Activated CD8-positive, alpha-beta T cell treated with anti-CD3 and anti-CD28 coated beads for 36 hours (primary cell): ENCODE measurements around the gene TXNRD3. TPM values are rescaled to one million over a fixed set of nuclear protein-coding genes. Genes with fewer than 3 reads are reported as not detected.

Experiments used
- ATAC-seq: fragments of 200-7000 bp; cut with Tn5 transposase; one replicate; pipeline ENCODE4 v1.10.0; 2021; ENCODE audit warnings: mild to moderate bottlenecking, moderate library complexity
- CTCF ChIA-PET: fragments of 350-600 bp; sonication (Branson Sonifier 250); formaldehyde crosslinking; loops from one replicate; lab custom pipeline; 2021; ENCODE audit warnings: antibody characterized with exemption; lab: Charles Lee
- POLR2A ChIA-PET: fragments of 350-600 bp; sonication (Branson Sonifier 250); formaldehyde crosslinking; loops from one replicate; lab custom pipeline; 2021; ENCODE audit warnings: antibody characterized with exemption; lab: Charles Lee
- DNase-seq: peaks from one replicate; pipeline ENCODE4 v3.0.0-alpha.2; 2020
- H3K27ac Mint-ChIP-seq: one replicate; pipeline ENCODE4 v1.8.0; 2021; ENCODE audit warnings: mild to moderate bottlenecking, mixed read lengths
- H3K27me3 Mint-ChIP-seq: one replicate; pipeline ENCODE4 v1.8.0; 2021; ENCODE audit warnings: mixed read lengths
- H3K36me3 Mint-ChIP-seq: one replicate; pipeline ENCODE4 v1.8.0; 2021; ENCODE audit warnings: low read depth, mixed read lengths
- H3K4me1 Mint-ChIP-seq: one replicate; pipeline ENCODE4 v1.8.0; 2021; ENCODE audit warnings: low read depth, mixed read lengths
- H3K4me3 Mint-ChIP-seq: one replicate; pipeline ENCODE4 v1.8.0; 2021; ENCODE audit warnings: mild to moderate bottlenecking, moderate library complexity, mixed read lengths
- H3K9me3 Mint-ChIP-seq: one replicate; pipeline ENCODE4 v1.8.0; 2021; ENCODE audit warnings: mixed read lengths
- CTCF ChIP-seq: fragments of 200-600 bp; IDR thresholded peaks from one replicate; pipeline ENCODE4 v1.8.0; 2022; ENCODE audit warnings: antibody characterized with exemption, mild to moderate bottlenecking
- intact Hi-C: fragments of 100-400 bp; cut with micrococcal nuclease; formaldehyde crosslinking; loops from one replicate; pipeline ENCODE4 v1.10.0; 2022
- total RNA-seq, 2 experiments: library from RNA; stranded (reverse); gene quantifications; one replicate each; pipeline ENCODE4 v1.2.3, GENCODE V29; 2021

Gene TXNRD3
- total RNA-seq, 2 experiments from 2014 or later = 4.5 to 5.0 TPM

GRCh38 chr3:126573492-126574117 lies 81.3 kb downstream of the TXNRD3 start:
- no peaks in the 10 kb centered on the region for H3K36me3 Mint-ChIP-seq
- H3K4me3 Mint-ChIP-seq = no peak overlapping the region
- no peak for TF ChIP-seq CTCF
- no peaks in the 10 kb centered on the region for H3K4me1 Mint-ChIP-seq
- H3K9me3 Mint-ChIP-seq = no peaks in the 10 kb centered on the region
- ChIA-PET CTCF (no interaction called here), POLR2A (no interaction called here)
- no peak overlapping the region for H3K27ac Mint-ChIP-seq
- DNase-seq (no peak), ATAC-seq (no peak)
- intact Hi-C loops = no loop called here
- H3K27me3 Mint-ChIP-seq = peaks cover 3% of the 10 kb centered on the region

GRCh38 chr3:126571078-126571477 lies 83.8 kb downstream of the TXNRD3 start:
- CTCF ChIA-PET = no interaction called here
- POLR2A ChIA-PET = no interaction called here
- intact Hi-C loops = no loop called here

GRCh38 chr3:126570103-126570541 lies 84.8 kb downstream of the TXNRD3 start:
- ATAC-seq = no peak
- CTCF ChIA-PET = no interaction called here
- peaks cover 2% of the 10 kb centered on the region for H3K27me3 Mint-ChIP-seq
- H3K4me3 Mint-ChIP-seq = no peak overlapping the region
- no peaks in the 10 kb centered on the region for H3K9me3 Mint-ChIP-seq
- H3K36me3 Mint-ChIP-seq = no peaks in the 10 kb centered on the region
- no peak for TF ChIP-seq CTCF
- POLR2A ChIA-PET = no interaction called here
- intact Hi-C loops = no loop called here
- no peak for DNase-seq
- H3K4me1 Mint-ChIP-seq = no peaks in the 10 kb centered on the region
- no peak overlapping the region for H3K27ac Mint-ChIP-seq

More at GRCh38 chr3:126571078-126571477, 83.8 kb downstream of the TXNRD3 start:
- no peaks in the 10 kb centered on the region for H3K9me3 Mint-ChIP-seq
- ATAC-seq = no peak
- H3K27me3 Mint-ChIP-seq = no peaks in the 10 kb centered on the region
- no peaks in the 10 kb centered on the region for H3K36me3 Mint-ChIP-seq
- no peak for TF ChIP-seq CTCF
- H3K4me3 Mint-ChIP-seq = no peak overlapping the region
- no peaks in the 10 kb centered on the region for H3K4me1 Mint-ChIP-seq
- no peak for DNase-seq
- H3K27ac Mint-ChIP-seq = no peak overlapping the region

- H3K4me3 Mint-ChIP-seq = no peak overlapping the region
- no peak for DNase-seq
- intact Hi-C loops = no loop called here
- no peaks in the 10 kb centered on the region for H3K36me3 Mint-ChIP-seq
- no peak overlapping the region for H3K27ac Mint-ChIP-seq
- no peaks in the 10 kb centered on the region for H3K4me1 Mint-ChIP-seq
- TF ChIP-seq CTCF = no peak
- ChIA-PET POLR2A (no interaction called here), CTCF (no interaction called here)
- H3K9me3 Mint-ChIP-seq = no peaks in the 10 kb centered on the region
- peaks cover 3% of the 10 kb centered on the region for H3K27me3 Mint-ChIP-seq
- no peak for ATAC-seq
Observed at GRCh38 chr3:126569390-126569975, 85.4 kb downstream of the TXNRD3 start.

- Mint-ChIP-seq H3K9me3 (no peaks in the 10 kb centered on the region), H3K27me3 (peaks cover 3% of the 10 kb centered on the region), H3K4me3 (no peak overlapping the region), H3K4me1 (no peaks in the 10 kb centered on the region), H3K27ac (no peak overlapping the region), H3K36me3 (no peaks in the 10 kb centered on the region)
- POLR2A ChIA-PET = no interaction called here
- ATAC-seq (no peak), DNase-seq (no peak)
- intact Hi-C loops = no loop called here
- CTCF ChIA-PET = no interaction called here
- no peak for TF ChIP-seq CTCF
Observed at GRCh38 chr3:126568776-126569342, 86.1 kb downstream of the TXNRD3 start.
